Mesendoderm (in vitro differentiated cells): ENCODE data around the gene HLF.

Experiments
- DNase-seq: peaks from one replicate; pipeline ENCODE4 v3.0.0; 2013
- H2AK5ac ChIP-seq: 2 replicates; pipeline ENCODE4 v1.6.1; 2013; ENCODE audit warnings: low read length, inconsistent platforms
- H2BK120ac ChIP-seq: 2 replicates; pipeline ENCODE4 v1.6.1; 2013; ENCODE audit warnings: low read depth, mild to moderate bottlenecking, low read length, moderate library complexity, mixed read lengths
- H2BK15ac ChIP-seq: replicated peaks from 2 replicates; pipeline ENCODE4 v1.6.1; 2013; ENCODE audit warnings: low read depth, mild to moderate bottlenecking, moderate library complexity
- H2BK5ac ChIP-seq: 2 replicates; pipeline ENCODE4 v1.6.1; 2013; ENCODE audit warnings: low read length, inconsistent platforms
- H3K18ac ChIP-seq: 2 replicates; pipeline ENCODE4 v1.6.1; 2013; ENCODE audit warnings: mild to moderate bottlenecking, low read length, mixed read lengths
- H3K23ac ChIP-seq: one replicate; pipeline ENCODE4 v1.6.1; 2013; ENCODE audit warnings: low read length
- H3K27ac ChIP-seq: 2 replicates; pipeline ENCODE4 v1.5.1; 2013; ENCODE audit warnings: low read depth, mild to moderate bottlenecking, inconsistent platforms, low read length, moderate library complexity
- H3K27me3 ChIP-seq: 2 replicates; pipeline ENCODE4 v1.6.1; 2013; ENCODE audit warnings: low read length, control low read depth, mild to moderate bottlenecking, inconsistent platforms; ENCODE audit not compliant: insufficient read depth, poor library complexity
- H3K36me3 ChIP-seq: 2 replicates; pipeline ENCODE4 v1.6.1; 2013; ENCODE audit warnings: low read length, inconsistent platforms; ENCODE audit not compliant: control insufficient read depth, insufficient read depth
- H3K4ac ChIP-seq: one replicate; pipeline ENCODE4 v1.6.1; 2013; ENCODE audit warnings: low read depth, mild to moderate bottlenecking, low read length, moderate library complexity
- H3K4me1 ChIP-seq: 2 replicates; pipeline ENCODE4 v1.6.1; 2013; ENCODE audit warnings: low read depth, low read length, inconsistent platforms; ENCODE audit not compliant: control insufficient read depth
- H3K4me2 ChIP-seq: 2 replicates; pipeline ENCODE4 v1.6.1; 2013; ENCODE audit warnings: low read length
- H3K4me3 ChIP-seq: 2 replicates; pipeline ENCODE4 v1.5.1; 2013; ENCODE audit warnings: mild to moderate bottlenecking, low read length
- H3K56ac ChIP-seq: one replicate; pipeline ENCODE4 v1.6.1; 2013; ENCODE audit warnings: low read length
- H3K79me1 ChIP-seq: 2 replicates; pipeline ENCODE4 v1.6.1; 2013; ENCODE audit warnings: low read length, inconsistent platforms
- H3K79me2 ChIP-seq: 2 replicates; pipeline ENCODE4 v1.6.1; 2013; ENCODE audit warnings: mild to moderate bottlenecking, low read length; ENCODE audit not compliant: control insufficient read depth, insufficient read depth
- H3K9ac ChIP-seq: 2 replicates; pipeline ENCODE4 v1.6.1; 2013; ENCODE audit warnings: low read length, inconsistent platforms
- H4K5ac ChIP-seq: one replicate; pipeline ENCODE4 v1.6.1; 2013; ENCODE audit warnings: low read length
- H4K8ac ChIP-seq: one replicate; pipeline ENCODE4 v1.6.1; 2013; ENCODE audit warnings: low read depth, mild to moderate bottlenecking, control low read depth, low read length, moderate library complexity
- WGBS: extraction: QIAGEN DNeasy Blood & Tissue Kit; methylation state at CpG from one replicate; pipeline ENCODE4 v1.1.7; 2013; ENCODE audit warnings: low lambda C conversion rate, missing lambda C conversion rate; ENCODE audit not compliant: insufficient coverage; ENCODE audit errors: extremely low coverage; 5-methylcytosine and 5-hydroxymethylcytosine counted together

The HLF gene

GRCh38 chr17:55346658-55347057, 81.9 kb downstream of the HLF start:
- Histone ChIP-seq H2BK120ac (no peak overlapping the region), H4K8ac (no peak overlapping the region), H3K23ac (no peak overlapping the region), H4K5ac (no peak overlapping the region), H3K27ac (no peak overlapping the region), H2AK5ac (no peak overlapping the region), H3K4me1 (no peaks in the 10 kb centered on the region), H3K27me3 (no peaks in the 10 kb centered on the region), H3K56ac (no peak overlapping the region), H2BK5ac (no peak overlapping the region), H3K18ac (no peak overlapping the region), H3K79me1 (no peaks in the 10 kb centered on the region), H2BK15ac (no peak overlapping the region), H3K4me2 (no peak overlapping the region), H3K4me3 (no peak overlapping the region), H3K4ac (no peak overlapping the region), H3K36me3 (no peaks in the 10 kb centered on the region), H3K79me2 (no peaks in the 10 kb centered on the region), H3K9ac (no peak overlapping the region)
- WGBS = no CpG with 5 or more reads among the region's 1 CpG
- no peak for DNase-seq

- Histone ChIP-seq H4K5ac (no peak overlapping the region), H3K4me1 (no peaks in the 10 kb centered on the region), H2BK15ac (no peak overlapping the region), H3K4ac (no peak overlapping the region), H2BK120ac (no peak overlapping the region), H3K27ac (no peak overlapping the region), H3K56ac (no peak overlapping the region), H3K23ac (no peak overlapping the region), H3K79me1 (no peaks in the 10 kb centered on the region), H3K18ac (no peak overlapping the region), H2AK5ac (no peak overlapping the region), H2BK5ac (no peak overlapping the region), H4K8ac (no peak overlapping the region), H3K4me3 (no peak overlapping the region), H3K79me2 (no peaks in the 10 kb centered on the region), H3K4me2 (no peak overlapping the region), H3K9ac (no peak overlapping the region), H3K36me3 (no peaks in the 10 kb centered on the region), H3K27me3 (no peaks in the 10 kb centered on the region)
- WGBS = no CpG with 5 or more reads among the region's 2 CpGs
- no peak for DNase-seq
Observed at GRCh38 chr17:55347341-55347740, 82.6 kb downstream of the HLF start.

GRCh38 chr17:55348749-55349354, 84.1 kb downstream of the HLF start:
- Histone ChIP-seq H2AK5ac (no peak overlapping the region), H3K9ac (no peak overlapping the region), H4K5ac (no peak overlapping the region), H4K8ac (no peak overlapping the region), H3K23ac (no peak overlapping the region), H3K4me1 (no peaks in the 10 kb centered on the region), H3K4me2 (no peak overlapping the region), H3K36me3 (no peaks in the 10 kb centered on the region), H3K79me2 (no peaks in the 10 kb centered on the region), H3K27me3 (no peaks in the 10 kb centered on the region), H3K18ac (no peak overlapping the region), H3K56ac (no peak overlapping the region), H2BK120ac (no peak overlapping the region), H3K79me1 (no peaks in the 10 kb centered on the region), H3K4ac (no peak overlapping the region), H2BK15ac (no peak overlapping the region), H3K4me3 (no peak overlapping the region), H2BK5ac (no peak overlapping the region), H3K27ac (no peak overlapping the region)
- WGBS = no CpG with 5 or more reads among the region's 10 CpGs
- DNase-seq = peak; percentile 50

- Histone ChIP-seq H4K5ac (no peak overlapping the region), H3K79me2 (no peaks in the 10 kb centered on the region), H2BK15ac (no peak overlapping the region), H3K56ac (no peak overlapping the region), H3K79me1 (no peaks in the 10 kb centered on the region), H3K9ac (no peak overlapping the region), H2AK5ac (no peak overlapping the region), H3K18ac (no peak overlapping the region), H4K8ac (no peak overlapping the region), H3K27ac (no peak overlapping the region), H2BK5ac (no peak overlapping the region), H3K4me1 (no peaks in the 10 kb centered on the region), H3K4me2 (no peak overlapping the region), H3K4ac (no peak overlapping the region), H3K23ac (no peak overlapping the region), H3K4me3 (no peak overlapping the region), H2BK120ac (no peak overlapping the region), H3K27me3 (no peaks in the 10 kb centered on the region), H3K36me3 (no peaks in the 10 kb centered on the region)
- WGBS = no CpG with 5 or more reads among the region's 2 CpGs
- DNase-seq = no peak
Observed at GRCh38 chr17:55350825-55351205, 86.1 kb downstream of the HLF start.

- DNase-seq = no peak
- no peaks in the 10 kb centered on the region for H3K27me3 ChIP-seq
- H2BK120ac ChIP-seq = no peak overlapping the region
- no peak overlapping the region for H4K5ac ChIP-seq
- H2BK15ac ChIP-seq = no peak overlapping the region
- no peaks in the 10 kb centered on the region for H3K79me1 ChIP-seq
- WGBS = no CpG with 5 or more reads among the region's 1 CpG
- H3K27ac ChIP-seq = no peak overlapping the region
- H3K56ac ChIP-seq = no peak overlapping the region
- no peak overlapping the region for H2AK5ac ChIP-seq
- no peaks in the 10 kb centered on the region for H3K36me3 ChIP-seq
- no peak overlapping the region for H2BK5ac ChIP-seq
- H3K9ac ChIP-seq = no peak overlapping the region
- no peak overlapping the region for H3K23ac ChIP-seq
- H3K4me1 ChIP-seq = no peaks in the 10 kb centered on the region
- no peak overlapping the region for H4K8ac ChIP-seq
- H3K4ac ChIP-seq = no peak overlapping the region
- H3K4me2 ChIP-seq = no peak overlapping the region
- H3K4me3 ChIP-seq = no peak overlapping the region
- H3K79me2 ChIP-seq = no peaks in the 10 kb centered on the region
- H3K18ac ChIP-seq = no peak overlapping the region
Observed at GRCh38 chr17:55351226-55351625, 86.5 kb downstream of the HLF start.

- H4K8ac ChIP-seq = no peak overlapping the region
- no peak overlapping the region for H2BK15ac ChIP-seq
- H2BK5ac ChIP-seq = no peak overlapping the region
- no peak overlapping the region for H2BK120ac ChIP-seq
- no peak overlapping the region for H4K5ac ChIP-seq
- no peak overlapping the region for H3K4me2 ChIP-seq
- no peak overlapping the region for H3K23ac ChIP-seq
- no peaks in the 10 kb centered on the region for H3K79me1 ChIP-seq
- no peaks in the 10 kb centered on the region for H3K27me3 ChIP-seq
- no peaks in the 10 kb centered on the region for H3K79me2 ChIP-seq
- no peak overlapping the region for H3K4me3 ChIP-seq
- H3K4ac ChIP-seq = no peak overlapping the region
- no peak overlapping the region for H3K27ac ChIP-seq
- no peak overlapping the region for H3K18ac ChIP-seq
- H2AK5ac ChIP-seq = no peak overlapping the region
- no peak for DNase-seq
- no peaks in the 10 kb centered on the region for H3K4me1 ChIP-seq
- H3K56ac ChIP-seq = no peak overlapping the region
- no CpG with 5 or more reads among the region's 1 CpG for WGBS
- no peak overlapping the region for H3K9ac ChIP-seq
- no peaks in the 10 kb centered on the region for H3K36me3 ChIP-seq
Observed at GRCh38 chr17:55354010-55354409, 89.2 kb downstream of the HLF start.
